ENCODE data around the gene C11orf68. TPM values are rescaled to one million over a fixed set of nuclear protein-coding genes. Genes with fewer than 3 reads are reported as not detected.

The C11orf68 gene
- total and polyA plus RNA-seq, 2 experiments from 2014 or later, result 16.8 to 23.2 TPM

- Histone ChIP-seq H3K79me2 (replicated peaks; ENCODE audit: insufficient read depth) (peaks cover 26% of the 10 kb centered on the region), H3K4me2 (no peak overlapping the region), H3K27ac (ENCODE audit: low read depth) (no peak overlapping the region), H3K36me3 (ENCODE audit: insufficient read depth) (no peaks in the 10 kb centered on the region; the same call in 1 of the 2 replicates), H3K4me1 (ENCODE audit: insufficient read depth) (peaks cover 8% of the 10 kb centered on the region), H3F3A (replicated peaks; ENCODE audit: low read depth) (peaks cover 3% of the 10 kb centered on the region; the same call in 1 of the 2 replicates), H4K20me1 (replicated peaks; ENCODE audit: insufficient read depth) (peaks cover 13% of the 10 kb centered on the region), H3K4me3 (no peak overlapping the region), H3K9me2 (ENCODE audit: insufficient read depth) (no peaks in the 10 kb centered on the region), H3K27me3 (ENCODE audit: insufficient read depth) (no peaks in the 10 kb centered on the region), H2AFZ (no peak overlapping the region)
- peaks cover 12% of the 10 kb centered on the region for H3K4me1 Mint-ChIP-seq
- TF ChIP-seq POLR2AphosphoS5 (IDR thresholded peaks at IDR 0.05; ENCODE audit: low read depth) (no peak), ZNF331 (CRISPR knock-in tag; IDR thresholded peaks at IDR 0.05; ENCODE audit: low read depth) (no peak), ZNF462 (CRISPR knock-in tag; IDR thresholded peaks at IDR 0.05) (no peak), STAT1 (IDR thresholded peaks at IDR 0.05; ENCODE audit: unreplicated experiment) (no peak), JUNB (IDR thresholded peaks at IDR 0.05; ENCODE audit: unreplicated experiment) (no peak), NANOG (IDR thresholded peaks at IDR 0.05; ENCODE audit: borderline replicate concordance) (no peak), ETS1 (IDR thresholded peaks at IDR 0.05) (no peak), REST (IDR thresholded peaks at IDR 0.05; ENCODE audit: unreplicated experiment) (no peak), EZH2phosphoT487 (IDR thresholded peaks at IDR 0.05; ENCODE audit: unreplicated experiment) (no peak), CREB1 (CRISPR knock-in tag; IDR thresholded peaks at IDR 0.05; ENCODE audit: low read depth) (no peak), EZH2 (IDR thresholded peaks at IDR 0.05; ENCODE audit: low read depth, unreplicated experiment) (no peak), CTCF (conservative IDR thresholded peaks at IDR 0.05; ENCODE audit: low read depth in 2 of 2) (no peak), ZNF114 (CRISPR knock-in tag; IDR thresholded peaks at IDR 0.05) (no peak)
- no peak for DNase-seq (ENCODE audit: low spot score)
- H3K27ac Mint-ChIP-seq, result no peak overlapping the region
- H3K27me3 Mint-ChIP-seq (ENCODE audit: insufficient read depth, low read depth, poor library complexity), result peaks cover 19% of the 10 kb centered on the region
- peaks cover 58% of the 10 kb centered on the region for H3K36me3 Mint-ChIP-seq (ENCODE audit: low read depth)
- ATAC-seq, result no peak
- H3K4me3 Mint-ChIP-seq, result no peak overlapping the region
- H3K9me3 Mint-ChIP-seq, result peaks cover 2% of the 10 kb centered on the region; the same call in 1 of the 3 replicates
These were observed 46.0 kb upstream of the C11orf68 start for GRCh38 chr11:65964906-65965305.
